WTC11 (cell line): ENCODE measurements around the gene IGFN1.

Experiments used
- ZSCAN18 ChIP-seq: fragments of 250-450 bp; sonication (Bioruptor Pico); IDR thresholded peaks from 2 replicates; pipeline ENCODE4 v2.1.2; 2022; ENCODE audit warnings: mild to moderate bottlenecking, moderate library complexity
- TF ChIP-seq, protein P1 (sequence below): sonication (generic); formaldehyde crosslinking; conservative IDR thresholded peaks from 2 replicates; pipeline ENCODE4 v1.8.1; 2023; ENCODE audit warnings: mild to moderate bottlenecking, low read depth, missing genetic modification reagents, moderate library complexity

- TF ChIP-seq, protein P1, sequence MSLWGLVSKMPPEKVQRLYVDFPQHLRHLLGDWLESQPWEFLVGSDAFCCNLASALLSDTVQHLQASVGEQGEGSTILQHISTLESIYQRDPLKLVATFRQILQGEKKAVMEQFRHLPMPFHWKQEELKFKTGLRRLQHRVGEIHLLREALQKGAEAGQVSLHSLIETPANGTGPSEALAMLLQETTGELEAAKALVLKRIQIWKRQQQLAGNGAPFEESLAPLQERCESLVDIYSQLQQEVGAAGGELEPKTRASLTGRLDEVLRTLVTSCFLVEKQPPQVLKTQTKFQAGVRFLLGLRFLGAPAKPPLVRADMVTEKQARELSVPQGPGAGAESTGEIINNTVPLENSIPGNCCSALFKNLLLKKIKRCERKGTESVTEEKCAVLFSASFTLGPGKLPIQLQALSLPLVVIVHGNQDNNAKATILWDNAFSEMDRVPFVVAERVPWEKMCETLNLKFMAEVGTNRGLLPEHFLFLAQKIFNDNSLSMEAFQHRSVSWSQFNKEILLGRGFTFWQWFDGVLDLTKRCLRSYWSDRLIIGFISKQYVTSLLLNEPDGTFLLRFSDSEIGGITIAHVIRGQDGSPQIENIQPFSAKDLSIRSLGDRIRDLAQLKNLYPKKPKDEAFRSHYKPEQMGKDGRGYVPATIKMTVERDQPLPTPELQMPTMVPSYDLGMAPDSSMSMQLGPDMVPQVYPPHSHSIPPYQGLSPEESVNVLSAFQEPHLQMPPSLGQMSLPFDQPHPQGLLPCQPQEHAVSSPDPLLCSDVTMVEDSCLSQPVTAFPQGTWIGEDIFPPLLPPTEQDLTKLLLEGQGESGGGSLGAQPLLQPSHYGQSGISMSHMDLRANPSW (CRISPR knock-in tag), result no peak
- TF ChIP-seq ZSCAN18 (CRISPR knock-in tag), result no peak
Measured at GRCh38 chr1:201226178-201226514, 35.5 kb downstream of the IGFN1 start.
